Pancreas (tissue), 10 donors: Measurements from ENCODE around the gene PIK3CB. TPM values are rescaled to one million over a fixed set of nuclear protein-coding genes. Genes with fewer than 3 reads are reported as not detected.

Experiments used
- ATAC-seq, 4 donors: fragments of 200-7000 bp; cut with Tn5 transposase; one replicate each; pipeline versions ENCODE4 v1.8.0 to v1.9.1; 2020; ENCODE audit warnings: mild to moderate bottlenecking in 4 of 4, moderate library complexity in 4 of 4
- DNase-seq, 6 donors: peaks; one replicate each; pipeline ENCODE4 v3.0.0-alpha.2; 2020
- FAIRE-seq: peaks from 2 replicates; lab custom pipeline; 2012; peaks lifted over from hg19 to GRCh38; lab: Jason Lieb, UNC
- H3K27ac ChIP-seq, 4 donors: fragments of 200-600 bp; sonication (generic); 1 replicate in 3 of 4; 2 replicates in 1 of 4; pipeline versions ENCODE4 v1.5.0 to v1.8.0; 2020
- H3K27me3 ChIP-seq, 4 donors: fragments of 200-600 bp; one replicate each; pipeline ENCODE4 v1.8.0; 2021
- H3K36me3 ChIP-seq, 3 donors: fragments of 200-600 bp; sonication (generic) in 1 of 3; one replicate each; pipeline versions ENCODE4 v1.5.0 to v1.8.0; 2020 to 2021
- H3K4me1 ChIP-seq, 3 donors: fragments of 200-600 bp; one replicate each; pipeline ENCODE4 v1.8.0; 2021
- H3K4me3 ChIP-seq, 4 donors: fragments of 200-600 bp; sonication (generic) in 2 of 4; one replicate each; pipeline versions ENCODE4 v1.5.0 to v1.8.0; 2020 to 2021
- H3K9me3 ChIP-seq, 4 donors: fragments of 200-600 bp; one replicate each; pipeline ENCODE4 v1.8.0; 2021
- CTCF ChIP-seq, 4 donors: fragments of 200-600 bp; sonication (generic) in 3 of 4; IDR thresholded peaks; one replicate each; pipeline versions ENCODE4 v1.5.0 to v1.8.0; 2021; ENCODE audit warnings: antibody characterized with exemption in 4 of 4
- whole genome bisulfite sequencing, 2 donors: extraction: QIAGEN DNeasy Blood & Tissue Kit; methylation state at CpG; one replicate each; pipeline ENCODE4 v1.1.7; 2013; 5-methylcytosine and 5-hydroxymethylcytosine counted together
- intact Hi-C, 3 donors: fragments of 100-400 bp; cut with DNase I; formaldehyde crosslinking; loops; one replicate each; pipeline versions ENCODE4 v1.11.1 to v1.14.2; 2022
- polyA plus RNA-seq, 2 donors: library from polyadenylated mRNA; stranded (reverse); fragments of 200-250 nt; gene quantifications; one replicate each; pipeline ENCODE4 v1.2.3, GENCODE V29; 2013
- total RNA-seq, 6 donors: library from RNA; stranded (reverse); fragmentation: NEBNext Ultra II Directional in 4 of 6; extraction: Animal tissue kit (Norgen Biotek cat#: 25700) in 4 of 6; gene quantifications; one replicate each; pipeline versions ENCODE4 v1.2.1 to v1.2.4, GENCODE V29; 2021 to 2023
- donor health status: healthy with polysubstance abuse.
- donor health status: DM: no; HTN: no; CAD: no; lungs with moderate emphysema.
- donor health status: DM: no; HTN: no; CAD: no.
- donor health status: control.
- donor health status: control.
- donor health status: Bipolar disorder and iron deficiency.
- donor health status: DM: yes; HTN: yes; CAD: no.
- donor health status: DM: no; HTN: no; CAD: no.
- donor health status: DM: no; HTN: no; CAD: no.
- donor health status: DM: yes; HTN: yes; CAD: no.

The PIK3CB gene
- 10 to 100 TPM; 23.0 to 36.4 (median 25.4) TPM for total RNA-seq
- polyA plus RNA-seq = 1 to 10 TPM; 8.2 to 9.7 TPM

GRCh38 chr3:138834596-138835396 is at the start of gene PIK3CB:
TSS of gene PIK3CB (minus strand) at chr3:138834928. CDS start at chr3:138759343, 75,585 bp downstream.
- no peak for FAIRE-seq
- 1% methylated on average over 66 to 88 of the region's 88 CpGs for WGBS, 2 donors
- peak; percentile 94 to 98 (median 96) for ATAC-seq

GRCh38 chr3:138881233-138881632 is 46.5 kb upstream of the PIK3CB start:
- no peak for FAIRE-seq
- ATAC-seq = peak; percentile 40 to 75 (median 68)
- WGBS, 2 donors = 58 to 62% methylated on average over 2 of the region's 2 CpGs

More at GRCh38 chr3:138834596-138835396, at the start of gene PIK3CB:
- no peak for TF ChIP-seq CTCF (IDR thresholded peaks at IDR 0.05)
- peak within 1 kb of the TSS; percentile 77 to 98 (median 90) for H3K4me3 ChIP-seq
- peaks cover 0 to 12% (median 0%) of the 10 kb centered on the region in 3 donors for H3K4me1 ChIP-seq
- H3K27me3 ChIP-seq = no peaks in the 10 kb centered on the region
- H3K9me3 ChIP-seq = no peaks in the 10 kb centered on the region
- intact Hi-C loops = no loop called here
- peak; percentile 90 to 95 (median 93) for DNase-seq
- H3K36me3 ChIP-seq = no peaks in the 10 kb centered on the region
- peak within 1 kb of the TSS; percentile 75 to 96 (median 94) for H3K27ac ChIP-seq

GRCh38 chr3:138879541-138880380 is 45.0 kb upstream of the PIK3CB start:
- Histone ChIP-seq H3K36me3 (no peaks in the 10 kb centered on the region), H3K27me3 (no peaks in the 10 kb centered on the region), H3K4me3 (no peak overlapping the region), H3K9me3 (no peaks in the 10 kb centered on the region), H3K27ac (no peak overlapping the region), H3K4me1 (no peaks in the 10 kb centered on the region)
- 67 to 70% methylated on average over 14 of the region's 14 CpGs for WGBS, 2 donors
- no peak for DNase-seq
- no peak for FAIRE-seq
- peak in 3 of 4 donors; percentile 60 to 77 (median 61) for ATAC-seq
- intact Hi-C loops = no loop called here
- no peak for TF ChIP-seq CTCF (IDR thresholded peaks at IDR 0.05)

More at GRCh38 chr3:138881233-138881632, 46.5 kb upstream of the PIK3CB start:
- intact Hi-C loops = no loop called here
- Histone ChIP-seq H3K27me3 (no peaks in the 10 kb centered on the region), H3K9me3 (no peaks in the 10 kb centered on the region), H3K4me1 (no peaks in the 10 kb centered on the region), H3K36me3 (no peaks in the 10 kb centered on the region), H3K27ac (no peak overlapping the region), H3K4me3 (no peak overlapping the region)
- no peak for TF ChIP-seq CTCF (IDR thresholded peaks at IDR 0.05)
- no peak for DNase-seq

GRCh38 chr3:138877226-138877625 is 42.5 kb upstream of the PIK3CB start:
- no peak overlapping the region for H3K4me3 ChIP-seq
- DNase-seq (no peak), ATAC-seq (no peak), FAIRE-seq (no peak)
- no peak overlapping the region for H3K27ac ChIP-seq
- intact Hi-C loops = no loop called here
- no peaks in the 10 kb centered on the region for H3K27me3 ChIP-seq
- WGBS, 2 donors = 90 to 91% methylated on average over 2 of the region's 2 CpGs
- H3K36me3 ChIP-seq = no peaks in the 10 kb centered on the region
- H3K4me1 ChIP-seq = no peaks in the 10 kb centered on the region
- no peak for TF ChIP-seq CTCF (IDR thresholded peaks at IDR 0.05)
- no peaks in the 10 kb centered on the region for H3K9me3 ChIP-seq
